Measurements from ENCODE around the gene REST.
A peak's percentile ranks its signal among the peaks of the same experiment; 100 is the strongest.

The REST gene

DNA sequence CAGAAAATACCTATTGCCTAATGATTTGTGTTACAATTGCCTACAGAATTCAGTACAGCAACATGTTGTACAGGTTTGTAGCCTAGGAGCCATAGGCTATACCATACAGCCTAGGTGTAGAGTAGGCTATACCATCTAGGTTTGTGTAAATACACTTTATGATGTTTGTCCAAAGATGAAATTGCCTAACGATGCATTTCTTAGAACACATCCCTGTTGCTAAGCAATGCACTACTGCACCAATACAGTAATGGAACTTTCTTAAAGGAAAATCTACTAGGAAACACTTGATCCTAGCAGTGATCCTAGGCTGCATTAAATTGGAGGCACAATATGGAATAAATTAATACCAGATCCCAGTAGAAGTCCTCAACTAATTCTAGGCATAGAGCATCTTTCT is 51.4 kb downstream of the REST start:
- no peak for DNase-seq (ENCODE audit: low read depth in 1 of 2, low spot score in 1 of 2)
- Histone ChIP-seq H3K27me3 (ENCODE audit: insufficient read depth, poor library complexity, severe bottlenecking) (no peaks in the 10 kb centered on the region), H3K27ac (replicated peaks) (peak overlapping the region; percentile 55; the same call in 1 of the 2 replicates), H3K4me3 (replicated peaks; ENCODE audit: insufficient read depth, low read length) (no peak overlapping the region)
- TF ChIP-seq SPI1 (IDR thresholded peaks at IDR 0.05; ENCODE audit: borderline replicate concordance, low read depth) (no peak), POLR2AphosphoS5 (IDR thresholded peaks at IDR 0.05; ENCODE audit: low read depth) (no peak), GABPA (IDR thresholded peaks at IDR 0.05; ENCODE audit: low read depth) (no peak)
- TF ChIP-seq, protein P1, sequence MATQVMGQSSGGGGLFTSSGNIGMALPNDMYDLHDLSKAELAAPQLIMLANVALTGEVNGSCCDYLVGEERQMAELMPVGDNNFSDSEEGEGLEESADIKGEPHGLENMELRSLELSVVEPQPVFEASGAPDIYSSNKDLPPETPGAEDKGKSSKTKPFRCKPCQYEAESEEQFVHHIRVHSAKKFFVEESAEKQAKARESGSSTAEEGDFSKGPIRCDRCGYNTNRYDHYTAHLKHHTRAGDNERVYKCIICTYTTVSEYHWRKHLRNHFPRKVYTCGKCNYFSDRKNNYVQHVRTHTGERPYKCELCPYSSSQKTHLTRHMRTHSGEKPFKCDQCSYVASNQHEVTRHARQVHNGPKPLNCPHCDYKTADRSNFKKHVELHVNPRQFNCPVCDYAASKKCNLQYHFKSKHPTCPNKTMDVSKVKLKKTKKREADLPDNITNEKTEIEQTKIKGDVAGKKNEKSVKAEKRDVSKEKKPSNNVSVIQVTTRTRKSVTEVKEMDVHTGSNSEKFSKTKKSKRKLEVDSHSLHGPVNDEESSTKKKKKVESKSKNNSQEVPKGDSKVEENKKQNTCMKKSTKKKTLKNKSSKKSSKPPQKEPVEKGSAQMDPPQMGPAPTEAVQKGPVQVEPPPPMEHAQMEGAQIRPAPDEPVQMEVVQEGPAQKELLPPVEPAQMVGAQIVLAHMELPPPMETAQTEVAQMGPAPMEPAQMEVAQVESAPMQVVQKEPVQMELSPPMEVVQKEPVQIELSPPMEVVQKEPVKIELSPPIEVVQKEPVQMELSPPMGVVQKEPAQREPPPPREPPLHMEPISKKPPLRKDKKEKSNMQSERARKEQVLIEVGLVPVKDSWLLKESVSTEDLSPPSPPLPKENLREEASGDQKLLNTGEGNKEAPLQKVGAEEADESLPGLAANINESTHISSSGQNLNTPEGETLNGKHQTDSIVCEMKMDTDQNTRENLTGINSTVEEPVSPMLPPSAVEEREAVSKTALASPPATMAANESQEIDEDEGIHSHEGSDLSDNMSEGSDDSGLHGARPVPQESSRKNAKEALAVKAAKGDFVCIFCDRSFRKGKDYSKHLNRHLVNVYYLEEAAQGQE (IDR thresholded peaks at IDR 0.05; ENCODE audit: insufficient replicate concordance, low read depth): no peak
- TF ChIP-seq, protein P2, sequence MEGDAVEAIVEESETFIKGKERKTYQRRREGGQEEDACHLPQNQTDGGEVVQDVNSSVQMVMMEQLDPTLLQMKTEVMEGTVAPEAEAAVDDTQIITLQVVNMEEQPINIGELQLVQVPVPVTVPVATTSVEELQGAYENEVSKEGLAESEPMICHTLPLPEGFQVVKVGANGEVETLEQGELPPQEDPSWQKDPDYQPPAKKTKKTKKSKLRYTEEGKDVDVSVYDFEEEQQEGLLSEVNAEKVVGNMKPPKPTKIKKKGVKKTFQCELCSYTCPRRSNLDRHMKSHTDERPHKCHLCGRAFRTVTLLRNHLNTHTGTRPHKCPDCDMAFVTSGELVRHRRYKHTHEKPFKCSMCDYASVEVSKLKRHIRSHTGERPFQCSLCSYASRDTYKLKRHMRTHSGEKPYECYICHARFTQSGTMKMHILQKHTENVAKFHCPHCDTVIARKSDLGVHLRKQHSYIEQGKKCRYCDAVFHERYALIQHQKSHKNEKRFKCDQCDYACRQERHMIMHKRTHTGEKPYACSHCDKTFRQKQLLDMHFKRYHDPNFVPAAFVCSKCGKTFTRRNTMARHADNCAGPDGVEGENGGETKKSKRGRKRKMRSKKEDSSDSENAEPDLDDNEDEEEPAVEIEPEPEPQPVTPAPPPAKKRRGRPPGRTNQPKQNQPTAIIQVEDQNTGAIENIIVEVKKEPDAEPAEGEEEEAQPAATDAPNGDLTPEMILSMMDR (IDR thresholded peaks at IDR 0.05; ENCODE audit: insufficient read depth, low read length): no peak

DNA sequence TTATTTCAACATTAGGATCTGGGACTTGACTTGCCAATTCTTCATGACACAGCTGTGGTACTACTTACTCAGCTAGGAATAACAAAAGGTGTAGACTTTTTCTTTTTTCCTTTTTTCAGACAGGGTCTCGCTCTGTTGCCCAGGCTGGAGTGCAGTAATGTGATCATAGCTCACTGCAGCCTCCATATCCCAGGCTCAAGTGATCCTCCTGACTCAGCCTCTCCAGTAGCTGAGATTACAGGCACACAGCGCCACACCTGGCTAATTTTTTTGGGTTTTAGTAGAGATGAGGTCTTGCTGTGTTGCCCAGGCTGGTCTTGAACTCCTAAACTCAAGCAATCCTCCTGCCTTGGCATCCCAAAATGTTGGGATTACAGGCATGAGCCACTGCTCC is 53.4 kb downstream of the REST start:
- no peak overlapping the region for H3K4me3 ChIP-seq (replicated peaks; ENCODE audit: insufficient read depth, low read length)
- H3K27ac ChIP-seq (replicated peaks): no peak overlapping the region
- no peaks in the 10 kb centered on the region for H3K27me3 ChIP-seq (ENCODE audit: insufficient read depth, poor library complexity, severe bottlenecking)
- TF ChIP-seq POLR2AphosphoS5 (IDR thresholded peaks at IDR 0.05; ENCODE audit: low read depth): no peak
- TF ChIP-seq, protein P2 (IDR thresholded peaks at IDR 0.05; ENCODE audit: insufficient read depth, low read length): no peak
- TF ChIP-seq SPI1 (IDR thresholded peaks at IDR 0.05; ENCODE audit: borderline replicate concordance, low read depth): no peak
- no peak for TF ChIP-seq GABPA (IDR thresholded peaks at IDR 0.05; ENCODE audit: low read depth)
- TF ChIP-seq, protein P1 (IDR thresholded peaks at IDR 0.05; ENCODE audit: insufficient replicate concordance, low read depth): no peak
- no peak for DNase-seq (ENCODE audit: low read depth in 1 of 2, low spot score in 1 of 2)

DNA sequence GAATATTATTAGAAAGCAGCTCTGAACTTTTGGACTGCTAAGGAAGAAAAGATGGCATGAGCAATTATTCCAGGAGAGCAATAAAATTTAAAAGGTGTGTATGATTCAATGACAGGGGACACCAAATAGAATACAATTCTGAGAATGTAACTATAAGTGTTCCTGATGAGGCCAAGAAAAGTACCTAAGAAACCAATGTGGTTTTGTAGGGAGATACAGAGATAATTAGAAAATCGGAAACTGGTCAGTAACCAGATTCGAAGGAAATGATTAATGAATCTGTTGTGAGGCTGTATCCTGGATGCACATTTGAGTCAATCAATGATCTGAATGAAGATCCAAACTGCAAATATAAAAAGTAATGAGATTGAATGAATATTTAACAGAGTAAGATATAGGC is 63.7 kb downstream of the REST start:
- no peak for TF ChIP-seq GABPA (IDR thresholded peaks at IDR 0.05; ENCODE audit: low read depth)
- TF ChIP-seq POLR2AphosphoS5 (IDR thresholded peaks at IDR 0.05; ENCODE audit: low read depth): no peak
- TF ChIP-seq, protein P1 (IDR thresholded peaks at IDR 0.05; ENCODE audit: insufficient replicate concordance, low read depth): no peak
- TF ChIP-seq, protein P2 (IDR thresholded peaks at IDR 0.05; ENCODE audit: insufficient read depth, low read length): no peak
- no peak for TF ChIP-seq SPI1 (IDR thresholded peaks at IDR 0.05; ENCODE audit: borderline replicate concordance, low read depth)
- H3K27ac ChIP-seq (replicated peaks): no peak overlapping the region

More for the DNA sequence above, 63.7 kb downstream of the REST start:
- H3K4me3 ChIP-seq (replicated peaks; ENCODE audit: insufficient read depth, low read length): no peak overlapping the region
- H3K27me3 ChIP-seq (ENCODE audit: insufficient read depth, poor library complexity, severe bottlenecking): no peaks in the 10 kb centered on the region
- no peak for DNase-seq (ENCODE audit: low read depth in 1 of 2, low spot score in 1 of 2)

All from HL-60 (cell line).